ENCODE results near the gene DDX54. TPM values are rescaled to one million over a fixed set of nuclear protein-coding genes. Genes with fewer than 3 reads are reported as not detected.

The DDX54 gene
- total RNA-seq, 1 donor, result 33.7 TPM

DNA sequence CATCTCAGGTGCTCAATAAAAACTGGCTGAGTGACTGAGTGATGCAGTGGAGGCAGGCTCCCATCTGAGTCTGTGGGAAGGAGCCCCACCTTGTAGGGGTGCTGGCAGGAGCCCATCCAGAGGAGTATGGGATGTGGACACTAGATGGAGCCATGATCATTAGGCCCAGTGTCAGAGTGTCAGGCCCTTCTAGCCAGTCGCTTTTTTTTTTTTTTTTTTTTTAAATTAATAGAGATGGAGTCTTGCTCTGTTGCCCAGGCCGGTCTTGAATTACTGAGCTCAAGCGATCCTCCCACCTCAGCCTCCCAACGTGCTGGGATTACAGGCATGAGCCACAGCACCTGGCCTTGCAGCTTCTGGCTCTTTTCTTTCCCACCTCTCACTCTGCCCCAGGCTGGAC, 11.7 kb upstream of the DDX54 start:
- DNase-seq (ENCODE audit: low read depth), result peak; percentile 85
- H3K4me3 ChIP-seq (ENCODE audit: low read depth, low read length), result no peak overlapping the region
- TF ChIP-seq, protein P1, sequence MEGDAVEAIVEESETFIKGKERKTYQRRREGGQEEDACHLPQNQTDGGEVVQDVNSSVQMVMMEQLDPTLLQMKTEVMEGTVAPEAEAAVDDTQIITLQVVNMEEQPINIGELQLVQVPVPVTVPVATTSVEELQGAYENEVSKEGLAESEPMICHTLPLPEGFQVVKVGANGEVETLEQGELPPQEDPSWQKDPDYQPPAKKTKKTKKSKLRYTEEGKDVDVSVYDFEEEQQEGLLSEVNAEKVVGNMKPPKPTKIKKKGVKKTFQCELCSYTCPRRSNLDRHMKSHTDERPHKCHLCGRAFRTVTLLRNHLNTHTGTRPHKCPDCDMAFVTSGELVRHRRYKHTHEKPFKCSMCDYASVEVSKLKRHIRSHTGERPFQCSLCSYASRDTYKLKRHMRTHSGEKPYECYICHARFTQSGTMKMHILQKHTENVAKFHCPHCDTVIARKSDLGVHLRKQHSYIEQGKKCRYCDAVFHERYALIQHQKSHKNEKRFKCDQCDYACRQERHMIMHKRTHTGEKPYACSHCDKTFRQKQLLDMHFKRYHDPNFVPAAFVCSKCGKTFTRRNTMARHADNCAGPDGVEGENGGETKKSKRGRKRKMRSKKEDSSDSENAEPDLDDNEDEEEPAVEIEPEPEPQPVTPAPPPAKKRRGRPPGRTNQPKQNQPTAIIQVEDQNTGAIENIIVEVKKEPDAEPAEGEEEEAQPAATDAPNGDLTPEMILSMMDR (IDR thresholded peaks at IDR 0.05; ENCODE audit: insufficient read depth, low read depth, low read length), result peak; percentile 82

DNA sequence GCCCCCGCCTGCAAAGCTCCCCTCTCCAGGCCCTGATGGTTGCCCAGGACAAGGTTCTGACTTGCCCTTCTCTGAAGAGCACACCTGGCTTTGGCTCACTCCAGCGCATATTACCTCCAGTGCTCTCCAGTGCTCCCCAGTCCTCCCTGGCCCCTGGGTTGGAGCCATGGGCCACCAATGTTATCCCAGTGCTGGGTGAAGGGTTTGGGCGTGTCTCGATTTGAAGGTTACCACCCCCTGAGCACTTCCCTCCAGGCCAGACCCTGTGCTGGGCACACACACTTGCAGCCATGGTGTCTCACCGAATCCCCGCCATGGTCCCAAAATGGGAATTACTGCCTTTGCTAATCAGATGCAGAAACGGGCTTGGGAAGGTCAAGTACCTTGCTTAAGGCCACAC, 11.3 kb upstream of the DDX54 start:
- TF ChIP-seq, protein P1 (IDR thresholded peaks at IDR 0.05; ENCODE audit: insufficient read depth, low read depth, low read length), result no peak
- no peak overlapping the region for H3K4me3 ChIP-seq (ENCODE audit: low read depth, low read length)
- no peak for DNase-seq (ENCODE audit: low read depth)

DNA sequence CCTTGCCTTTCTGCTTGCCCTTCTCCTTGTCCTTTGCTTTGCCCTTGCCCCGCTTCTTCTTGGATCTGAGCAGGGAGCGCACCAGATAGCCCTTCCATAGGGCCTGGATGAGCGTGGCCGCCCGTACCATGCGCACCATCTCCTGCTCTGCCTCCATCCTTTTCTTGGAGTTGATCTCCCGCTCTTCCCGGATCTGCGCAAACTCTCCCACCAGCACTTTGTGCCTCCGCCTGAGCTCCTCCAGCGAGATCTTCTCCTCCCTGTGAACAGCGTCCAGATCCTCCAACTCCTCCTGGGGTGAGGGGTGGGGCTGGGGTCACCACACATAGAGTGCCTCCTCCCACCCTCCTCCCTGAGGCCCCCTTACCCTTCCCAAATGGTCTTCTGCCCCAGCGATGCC, 10.3 kb upstream of the DDX54 start:
- TF ChIP-seq, protein P1 (IDR thresholded peaks at IDR 0.05; ENCODE audit: insufficient read depth, low read depth, low read length), result no peak
- no peak overlapping the region for H3K4me3 ChIP-seq (ENCODE audit: low read depth, low read length)
- no peak for DNase-seq (ENCODE audit: low read depth)

DNA sequence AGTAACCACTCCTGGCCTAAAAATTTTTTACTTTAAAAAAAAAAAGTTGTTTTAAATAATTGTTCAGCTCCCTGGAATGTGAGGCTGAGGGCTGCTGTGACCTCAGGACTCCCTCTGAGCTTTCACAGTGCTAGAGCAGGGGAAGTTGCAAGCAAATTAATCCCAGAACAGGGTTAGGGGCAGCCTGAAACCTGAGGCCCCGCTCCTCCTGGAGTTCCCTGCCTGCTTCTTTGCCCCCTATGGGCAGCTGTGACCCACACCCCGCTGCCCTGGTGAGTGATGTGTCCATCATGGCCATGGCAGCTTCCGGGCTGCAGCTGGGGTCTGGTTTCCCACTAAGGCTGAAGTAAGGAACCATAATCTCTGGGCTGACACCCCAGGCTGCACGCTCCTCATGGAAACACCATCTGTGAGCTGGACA, 9.7 kb upstream of the DDX54 start:
- TF ChIP-seq, protein P1 (IDR thresholded peaks at IDR 0.05; ENCODE audit: insufficient read depth, low read depth, low read length), result no peak
- H3K4me3 ChIP-seq (ENCODE audit: low read depth, low read length), result no peak overlapping the region
- peak; percentile 74 for DNase-seq (ENCODE audit: low read depth)

DNA sequence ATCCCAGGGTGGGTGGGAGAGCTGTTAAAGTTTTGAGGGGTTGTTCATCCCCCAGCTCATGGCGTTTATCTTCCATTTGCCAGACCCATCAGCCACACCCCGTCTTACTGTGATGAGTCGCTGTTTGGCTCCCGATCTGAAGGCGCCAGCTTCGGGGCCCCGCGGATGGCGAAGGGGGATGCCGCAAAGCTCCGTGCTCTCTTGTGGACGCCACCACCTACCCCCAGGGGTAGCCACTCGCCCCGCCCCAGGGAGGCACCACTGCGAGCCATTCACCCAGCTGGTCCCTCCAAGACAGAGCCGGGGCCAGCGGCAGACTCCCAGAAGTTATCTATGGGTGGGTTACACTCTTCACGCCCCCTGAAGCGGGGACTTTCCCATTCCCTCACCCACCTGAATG, 5.9 kb upstream of the DDX54 start:
- TF ChIP-seq, protein P1 (IDR thresholded peaks at IDR 0.05; ENCODE audit: insufficient read depth, low read depth, low read length), result no peak
- H3K4me3 ChIP-seq (ENCODE audit: low read depth, low read length), result no peak overlapping the region

DNA sequence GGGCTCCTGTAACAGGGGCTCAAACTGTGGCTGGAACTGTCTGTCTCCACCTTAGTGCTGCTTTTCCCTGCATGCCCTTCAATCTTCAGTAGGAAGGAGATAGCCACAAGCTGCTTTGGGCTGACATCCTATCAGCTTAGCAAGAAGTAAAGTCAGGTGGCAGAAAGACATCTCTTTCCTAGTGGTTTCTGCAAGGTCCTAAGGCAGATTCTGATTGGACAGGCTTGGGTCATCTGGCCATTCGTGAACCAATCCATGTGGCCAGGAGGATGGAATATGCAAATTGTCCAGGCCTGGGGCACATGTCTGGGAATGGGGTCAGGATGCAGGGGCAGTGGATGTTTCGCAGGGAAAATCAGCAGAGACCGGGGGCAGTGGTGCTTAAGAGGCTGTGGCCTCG, 5.5 kb upstream of the DDX54 start:
- TF ChIP-seq, protein P1 (IDR thresholded peaks at IDR 0.05; ENCODE audit: insufficient read depth, low read depth, low read length), result no peak

More for the DNA sequence above, 5.9 kb upstream of the DDX54 start:
- DNase-seq (ENCODE audit: low read depth), result no peak

DNA sequence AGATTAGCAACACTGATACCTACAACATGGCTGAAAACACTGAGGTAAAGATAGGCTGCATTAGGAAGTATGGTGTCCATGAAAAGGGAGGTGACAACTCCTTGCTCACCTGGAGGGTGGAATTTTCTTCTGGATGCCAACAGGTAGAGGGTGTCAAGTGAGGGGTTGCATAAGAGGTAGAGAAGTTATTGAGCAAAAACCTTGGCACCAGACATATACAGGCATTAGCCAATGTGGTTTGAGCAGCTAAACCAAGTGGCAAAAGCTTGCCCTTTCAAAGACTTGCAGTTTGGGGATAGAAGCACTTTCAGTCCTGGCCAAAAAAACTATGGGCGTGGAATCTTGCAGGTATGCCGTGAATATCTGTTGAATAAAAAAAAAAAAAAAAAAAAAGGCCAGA, 4.1 kb upstream of the DDX54 start:
- TF ChIP-seq, protein P1 (IDR thresholded peaks at IDR 0.05; ENCODE audit: insufficient read depth, low read depth, low read length), result no peak
- H3K4me3 ChIP-seq (ENCODE audit: low read depth, low read length), result no peak overlapping the region
- no peak for DNase-seq (ENCODE audit: low read depth)

More for the DNA sequence above, 5.5 kb upstream of the DDX54 start:
- DNase-seq (ENCODE audit: low read depth), result peak; percentile 60
- H3K4me3 ChIP-seq (ENCODE audit: low read depth, low read length), result no peak overlapping the region

Data from fibroblast of villous mesenchyme (primary cell).